Fibroblast of lung (primary cell): ENCODE results near the gene ADAMTS16. TPM values are rescaled to one million over a fixed set of nuclear protein-coding genes. Genes with fewer than 3 reads are reported as not detected.

Source experiments
- DNase-seq, 2 donors: peaks; one replicate each; pipeline versions ENCODE4 v3.0.0 to v3.0.0-alpha.2; 2010; ENCODE audit warnings: low read depth in 2 of 2
- H2AFZ ChIP-seq: 2 replicates; pipeline ENCODE4 v1.5.1; 2012; ENCODE audit warnings: low read length, control low read depth, inconsistent platforms
- H3K27ac ChIP-seq: 2 replicates; pipeline ENCODE4 v1.5.1; 2011; ENCODE audit warnings: low read length, control low read depth; ENCODE audit not compliant: insufficient read depth
- H3K27me3 ChIP-seq: 2 replicates; pipeline ENCODE4 v1.5.1; 2011; ENCODE audit warnings: mild to moderate bottlenecking, low read length; ENCODE audit not compliant: control insufficient read depth, insufficient read depth
- H3K36me3 ChIP-seq: 2 replicates; pipeline ENCODE4 v1.5.1; 2011; ENCODE audit warnings: low read length; ENCODE audit not compliant: control insufficient read depth, insufficient read depth
- H3K4me1 ChIP-seq: 2 replicates; pipeline ENCODE4 v1.5.1; 2011; ENCODE audit warnings: low read length; ENCODE audit not compliant: control insufficient read depth, insufficient read depth; ENCODE audit errors: extremely low read depth
- H3K4me2 ChIP-seq: 2 replicates; pipeline ENCODE4 v1.5.1; 2011; ENCODE audit warnings: low read length, control low read depth; ENCODE audit not compliant: insufficient read depth; ENCODE audit errors: extremely low read depth
- H3K4me3 ChIP-seq, 4 experiments: fragments of 200-600 bp in 1 of 4; sonication (generic) in 1 of 4; replicated peaks in 1 of 4; 2 replicates each; pipeline ENCODE4 v1.5.1; 2011 to 2016; ENCODE audit warnings: low read length in 4 of 4, low read depth in 3 of 4, mild to moderate bottlenecking in 3 of 4, control low read depth in 2 of 4, inconsistent platforms in 1 of 4, mixed read lengths in 1 of 4; ENCODE audit not compliant: insufficient read depth in 1 of 4; ENCODE audit errors: control extremely low read depth in 1 of 4
- H3K79me2 ChIP-seq: 2 replicates; pipeline ENCODE4 v1.5.1; 2012; ENCODE audit warnings: mild to moderate bottlenecking, low read length, inconsistent platforms; ENCODE audit not compliant: control insufficient read depth, insufficient read depth
- H3K9ac ChIP-seq: 2 replicates; pipeline ENCODE4 v1.5.1; 2011; ENCODE audit warnings: mild to moderate bottlenecking, low read length, control low read depth; ENCODE audit not compliant: insufficient read depth
- H3K9me3 ChIP-seq: 2 replicates; pipeline ENCODE4 v1.5.1; 2012; ENCODE audit warnings: low read depth, low read length; ENCODE audit not compliant: control insufficient read depth, insufficient read depth
- H4K20me1 ChIP-seq: 2 replicates; pipeline ENCODE4 v1.5.1; 2011; ENCODE audit warnings: low read length; ENCODE audit not compliant: control insufficient read depth, insufficient read depth; ENCODE audit errors: extremely low read depth
- CTCF ChIP-seq, 2 donors: IDR thresholded peaks in 1 of 2; conservative IDR thresholded peaks in 1 of 2; 1 replicate in 1 of 2; 2 replicates in 1 of 2; pipeline ENCODE4 v1.5.1; 2011 to 2012; ENCODE audit warnings: low read length in 2 of 2, control low read depth in 1 of 2, inconsistent platforms in 1 of 2, low read depth in 1 of 2, mild to moderate bottlenecking in 1 of 2
- EZH2 ChIP-seq: IDR thresholded peaks from 2 replicates; pipeline ENCODE4 v1.5.1; 2012; ENCODE audit warnings: low read length, control low read depth, mild to moderate bottlenecking; ENCODE audit errors: missing control alignments
- polyA plus RNA-seq, 2 donors: library from polyadenylated mRNA; depleted of rRNA in 1 of 2; stranded (reverse) in 1 of 2; unstranded in 1 of 2; fragments of >200 nt; gene quantifications; 2 replicates each; pipeline ENCODE4 v1.2.1, GENCODE V29; 2011 to 2012; ENCODE audit warnings: missing spikeins in 1 of 2
- total RNA-seq: library from RNA; depleted of rRNA; stranded (reverse); fragments of >200 nt; gene quantifications from 2 replicates; pipeline ENCODE4 v1.2.1, GENCODE V29; 2014

The ADAMTS16 gene
- total and polyA plus RNA-seq, 2 donors (not counting 1 experiment from before 2014, with no cell fraction given): 0.06 to 0.17 TPM

DNA sequence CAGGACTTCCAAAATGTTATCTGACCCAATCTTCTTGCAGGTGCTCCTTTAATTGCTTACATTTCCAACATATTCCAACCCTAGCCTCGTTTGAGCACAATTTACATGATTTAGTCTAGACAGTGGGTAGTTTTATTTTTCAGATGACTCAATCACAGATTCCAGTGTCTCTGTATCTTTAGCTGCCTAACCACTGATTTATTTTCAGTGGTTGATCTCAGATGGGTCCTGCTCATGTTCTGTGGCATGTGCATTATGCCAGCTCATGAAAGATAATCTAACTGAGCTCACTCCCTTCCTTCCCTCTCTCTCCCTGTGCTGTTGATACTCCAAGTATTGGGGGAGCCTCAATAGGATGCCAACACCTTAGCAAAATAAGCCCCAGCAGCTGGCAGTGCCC is 176.2 kb downstream of the ADAMTS16 start:
- H2AFZ ChIP-seq: no peak overlapping the region
- H3K9ac ChIP-seq: no peak overlapping the region
- H3K27me3 ChIP-seq: no peaks in the 10 kb centered on the region
- DNase-seq: peak in 1 of 2 donors; percentile 94
- H3K4me3 ChIP-seq: no peak overlapping the region
- H3K27ac ChIP-seq: no peak overlapping the region
- TF ChIP-seq EZH2: no peak
- no peak for TF ChIP-seq CTCF (conservative IDR thresholded peaks at IDR 0.05 in 1 of 2, IDR thresholded peaks at IDR 0.05 in 1 of 2; ENCODE audit: low read depth in 1 of 2, low read length in 2 of 2)
- no peaks in the 10 kb centered on the region for H3K9me3 ChIP-seq
- no peaks in the 10 kb centered on the region for H3K4me1 ChIP-seq
- H3K4me2 ChIP-seq: no peak overlapping the region
- H4K20me1 ChIP-seq: no peaks in the 10 kb centered on the region
- H3K36me3 ChIP-seq: no peaks in the 10 kb centered on the region
- no peaks in the 10 kb centered on the region for H3K79me2 ChIP-seq

GRCh38 chr5:5317976-5318375 is 177.8 kb downstream of the ADAMTS16 start:
- Histone ChIP-seq H3K27me3 (no peaks in the 10 kb centered on the region), H3K4me3 (no peak overlapping the region), H3K9me3 (no peaks in the 10 kb centered on the region), H4K20me1 (no peaks in the 10 kb centered on the region), H3K9ac (no peak overlapping the region), H3K4me1 (no peaks in the 10 kb centered on the region), H3K36me3 (no peaks in the 10 kb centered on the region), H3K27ac (no peak overlapping the region), H2AFZ (no peak overlapping the region), H3K4me2 (no peak overlapping the region), H3K79me2 (no peaks in the 10 kb centered on the region)
- no peak for DNase-seq
- TF ChIP-seq EZH2 (no peak), CTCF (conservative IDR thresholded peaks at IDR 0.05 in 1 of 2, IDR thresholded peaks at IDR 0.05 in 1 of 2; ENCODE audit: low read depth in 1 of 2, low read length in 2 of 2) (no peak)

GRCh38 chr5:5318426-5319190 is 178.5 kb downstream of the ADAMTS16 start:
- H3K9me3 ChIP-seq: no peaks in the 10 kb centered on the region
- no peaks in the 10 kb centered on the region for H3K36me3 ChIP-seq
- no peak overlapping the region for H2AFZ ChIP-seq
- H3K27ac ChIP-seq: no peak overlapping the region
- H3K27me3 ChIP-seq: no peaks in the 10 kb centered on the region
- peak in 1 of 2 donors; percentile 80 for DNase-seq
- no peaks in the 10 kb centered on the region for H3K4me1 ChIP-seq
- no peak overlapping the region for H3K4me3 ChIP-seq
- no peaks in the 10 kb centered on the region for H3K79me2 ChIP-seq
- no peaks in the 10 kb centered on the region for H4K20me1 ChIP-seq
- H3K4me2 ChIP-seq: no peak overlapping the region
- TF ChIP-seq EZH2 (no peak), CTCF (conservative IDR thresholded peaks at IDR 0.05 in 1 of 2, IDR thresholded peaks at IDR 0.05 in 1 of 2; ENCODE audit: low read depth in 1 of 2, low read length in 2 of 2) (no peak)
- no peak overlapping the region for H3K9ac ChIP-seq
